ENCODE data around the gene MACROD2.

- TF ChIP-seq ZNF571 (tag by site-specific recombination; IDR thresholded peaks at IDR 0.05), result no peak
- TF ChIP-seq ZNF416 (tag by site-specific recombination; IDR thresholded peaks at IDR 0.05), result no peak
- TF ChIP-seq ZNF140 (tag by site-specific recombination; IDR thresholded peaks at IDR 0.05), result no peak
- TF ChIP-seq CTCF (tag by site-specific recombination; IDR thresholded peaks at IDR 0.05), result no peak
- no peak for TF ChIP-seq ZBTB21 (tag by site-specific recombination; IDR thresholded peaks at IDR 0.05)
- no peak for TF ChIP-seq FEZF1 (tag by site-specific recombination; IDR thresholded peaks at IDR 0.05)
- TF ChIP-seq ZNF211 (tag by site-specific recombination; IDR thresholded peaks at IDR 0.05; ENCODE audit: low read depth), result no peak
- no peak for TF ChIP-seq PBX3 (CRISPR knock-in tag; IDR thresholded peaks at IDR 0.05)
- no peak for TF ChIP-seq ZFP37 (tag by site-specific recombination; IDR thresholded peaks at IDR 0.05)
- TF ChIP-seq ZNF677 (tag by site-specific recombination; IDR thresholded peaks at IDR 0.05), result no peak
- TF ChIP-seq TCF7L2 (IDR thresholded peaks at IDR 0.05; ENCODE audit: borderline replicate concordance, low read depth, low read length), result no peak
- TF ChIP-seq ZBTB8A (tag by site-specific recombination; IDR thresholded peaks at IDR 0.05), result no peak
Measured at GRCh38 chr20:14631011-14631410, 635.7 kb downstream of the MACROD2 start.
